Neural cell (in vitro differentiated cells): Measurements from ENCODE around the gene GSDMA. TPM values are rescaled to one million over a fixed set of nuclear protein-coding genes. Genes with fewer than 3 reads are reported as not detected.
"Not testable (repeated sequence)": the region's sequence is repeated elsewhere in the genome, so short reads cannot be mapped to it uniquely, and the experiment has no call there.

Experiments used
- H2AFZ ChIP-seq: fragments of 200-600, 300-800 bp; sonication (generic), shearing (Covaris generic); 2 replicates; pipeline ENCODE4 v1.6.0; 2014; ENCODE audit warnings: low read depth, mild to moderate bottlenecking, antibody characterized with exemption, low read length, moderate library complexity
- H3F3A ChIP-seq: fragments of 200-600 bp; shearing (Covaris generic); 2 replicates; pipeline ENCODE4 v1.6.1; 2016; ENCODE audit warnings: mild to moderate bottlenecking, moderate library complexity, mixed read lengths, antibody characterized with exemption, low read length; ENCODE audit not compliant: insufficient read depth, poor library complexity, severe bottlenecking
- H3K27ac ChIP-seq: fragments of 200-600, 300-800 bp; sonication (generic), shearing (Covaris generic); 2 replicates; pipeline ENCODE4 v1.5.1; 2014; ENCODE audit warnings: mild to moderate bottlenecking, low read length, moderate library complexity
- H3K27me3 ChIP-seq: fragments of 300-800, 200-600 bp; sonication (generic), shearing (Covaris generic); 2 replicates; pipeline ENCODE4 v1.6.0; 2014; ENCODE audit warnings: mild to moderate bottlenecking, low read depth, low read length, moderate library complexity; ENCODE audit not compliant: insufficient read depth
- H3K36me3 ChIP-seq: fragments of 300-800, 200-600 bp; sonication (generic), shearing (Covaris generic); 2 replicates; pipeline ENCODE4 v1.5.1; 2014; ENCODE audit warnings: mild to moderate bottlenecking, antibody characterized with exemption, low read length, moderate library complexity; ENCODE audit not compliant: insufficient read depth
- H3K4me2 ChIP-seq: fragments of 300-800, 200-600 bp; sonication (generic), shearing (Covaris generic); 2 replicates; pipeline ENCODE4 v1.6.0; 2014; ENCODE audit warnings: mild to moderate bottlenecking, low read length
- H3K4me3 ChIP-seq: fragments of 300-800, 200-600 bp; sonication (generic), shearing (Covaris generic); 2 replicates; pipeline ENCODE4 v1.5.1; 2014; ENCODE audit warnings: mild to moderate bottlenecking, low read length, moderate library complexity
- H3K79me2 ChIP-seq: fragments of 200-600 bp; shearing (Covaris generic); replicated peaks from 2 replicates; pipeline ENCODE4 v1.6.0; 2014; ENCODE audit warnings: mild to moderate bottlenecking, low read length, moderate library complexity; ENCODE audit not compliant: insufficient read depth
- H3K9ac ChIP-seq: fragments of 300-800, 200-600 bp; sonication (generic), shearing (Covaris generic); 2 replicates; pipeline ENCODE4 v1.6.1; 2016; ENCODE audit warnings: mild to moderate bottlenecking, low read length, mixed read lengths
- H3K9me2 ChIP-seq: fragments of 200-600 bp; shearing (Covaris generic); 2 replicates; pipeline ENCODE4 v1.6.1; 2016; ENCODE audit warnings: mild to moderate bottlenecking, low read length, mixed read lengths; ENCODE audit not compliant: insufficient read depth
- H3K9me3 ChIP-seq: fragments of 200-600, 300-800 bp; sonication (generic), shearing (Covaris generic); 2 replicates; pipeline ENCODE4 v1.6.1; 2016; ENCODE audit warnings: mild to moderate bottlenecking, mixed run types, low read length, moderate library complexity, mixed read lengths
- H4K20me1 ChIP-seq: fragments of 200-600 bp; shearing (Covaris generic); 2 replicates; pipeline ENCODE4 v1.6.1; 2016; ENCODE audit warnings: mild to moderate bottlenecking, mixed run types; ENCODE audit not compliant: insufficient read depth
- EP300 ChIP-seq: fragments of 450-650 bp; conservative IDR thresholded peaks from 2 replicates; pipeline ENCODE4 v1.6.1; 2014; ENCODE audit warnings: antibody characterized with exemption, mild to moderate bottlenecking, moderate library complexity; ENCODE audit not compliant: poor library complexity, severe bottlenecking
- EZH2 ChIP-seq: fragments of 200-600, 300-800 bp; shearing (Covaris generic), sonication (generic); IDR thresholded peaks from 2 replicates; pipeline ENCODE4 v1.6.1; 2014; ENCODE audit warnings: antibody characterized with exemption, low read length, borderline replicate concordance, mild to moderate bottlenecking; ENCODE audit not compliant: insufficient read depth, poor library complexity, severe bottlenecking
- MXI1 ChIP-seq: fragments of 450-650 bp; conservative IDR thresholded peaks from 2 replicates; pipeline ENCODE4 v1.6.1; 2014; ENCODE audit warnings: antibody characterized with exemption, mild to moderate bottlenecking; ENCODE audit not compliant: poor library complexity, severe bottlenecking
- POLR2AphosphoS5 ChIP-seq: IDR thresholded peaks from 2 replicates; pipeline ENCODE4 v1.6.1; 2012
- RAD21 ChIP-seq: fragments of 450-650 bp; conservative IDR thresholded peaks from 2 replicates; pipeline ENCODE4 v1.6.1; 2014; ENCODE audit warnings: antibody characterized with exemption, mild to moderate bottlenecking, moderate library complexity
- SMC3 ChIP-seq: fragments of 450-650 bp; conservative IDR thresholded peaks from 2 replicates; pipeline ENCODE4 v1.6.1; 2014; ENCODE audit warnings: antibody characterized with exemption, mild to moderate bottlenecking, moderate library complexity; ENCODE audit not compliant: poor library complexity
- TAF1 ChIP-seq: IDR thresholded peaks from 2 replicates; pipeline ENCODE4 v1.6.1; 2012; ENCODE audit warnings: low read depth
- polyA plus RNA-seq: library from polyadenylated mRNA; depleted of rRNA; stranded (reverse); fragments of >200 nt; gene quantifications from 2 replicates; pipeline ENCODE4 v1.2.3, GENCODE V29; 2014
- TF ChIP-seq, protein P1 (sequence below): IDR thresholded peaks from 2 replicates; pipeline ENCODE4 v1.6.1; 2012; ENCODE audit warnings: borderline replicate concordance
- TF ChIP-seq, protein P2 (sequence below): fragments of 450-650 bp; IDR thresholded peaks from 2 replicates; pipeline ENCODE4 v1.5.1; 2014; ENCODE audit warnings: antibody characterized with exemption, mild to moderate bottlenecking, moderate library complexity; ENCODE audit not compliant: poor library complexity, severe bottlenecking

Gene GSDMA
- polyA plus RNA-seq, 1 donor from 2014 or later = not detected

DNA sequence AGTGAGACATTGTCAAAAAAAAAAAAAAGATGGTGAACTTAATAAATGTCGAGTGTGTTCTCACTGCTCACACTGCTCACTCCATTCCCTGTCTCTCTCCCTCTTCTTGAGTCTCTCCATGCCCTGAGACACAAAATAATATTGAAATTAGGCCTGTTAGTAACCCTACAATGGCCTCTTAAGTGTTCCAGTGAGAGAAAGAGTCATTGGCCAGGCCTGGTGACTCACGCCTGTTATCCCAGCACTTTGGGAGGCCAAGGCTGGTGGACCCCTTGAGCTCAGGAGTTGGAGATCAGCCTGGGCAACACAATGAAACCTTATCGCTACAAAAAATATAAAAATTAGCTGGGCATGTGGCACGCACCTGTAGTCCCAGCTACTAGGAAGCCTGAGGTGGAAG lies 36.3 kb downstream of the GSDMA start:
- Histone ChIP-seq H2AFZ (no peak overlapping the region), H3K36me3 (no peaks in the 10 kb centered on the region), H3K9me2 (no peaks in the 10 kb centered on the region), H3K9ac (no peak overlapping the region), H4K20me1 (no peaks in the 10 kb centered on the region), H3K27ac (no peak overlapping the region), H3K4me2 (no peak overlapping the region), H3K4me3 (no peak overlapping the region), H3F3A (no peaks in the 10 kb centered on the region), H3K27me3 (no peaks in the 10 kb centered on the region), H3K79me2 (no peaks in the 10 kb centered on the region), H3K9me3 (no peaks in the 10 kb centered on the region)
- TF ChIP-seq, protein P1, sequence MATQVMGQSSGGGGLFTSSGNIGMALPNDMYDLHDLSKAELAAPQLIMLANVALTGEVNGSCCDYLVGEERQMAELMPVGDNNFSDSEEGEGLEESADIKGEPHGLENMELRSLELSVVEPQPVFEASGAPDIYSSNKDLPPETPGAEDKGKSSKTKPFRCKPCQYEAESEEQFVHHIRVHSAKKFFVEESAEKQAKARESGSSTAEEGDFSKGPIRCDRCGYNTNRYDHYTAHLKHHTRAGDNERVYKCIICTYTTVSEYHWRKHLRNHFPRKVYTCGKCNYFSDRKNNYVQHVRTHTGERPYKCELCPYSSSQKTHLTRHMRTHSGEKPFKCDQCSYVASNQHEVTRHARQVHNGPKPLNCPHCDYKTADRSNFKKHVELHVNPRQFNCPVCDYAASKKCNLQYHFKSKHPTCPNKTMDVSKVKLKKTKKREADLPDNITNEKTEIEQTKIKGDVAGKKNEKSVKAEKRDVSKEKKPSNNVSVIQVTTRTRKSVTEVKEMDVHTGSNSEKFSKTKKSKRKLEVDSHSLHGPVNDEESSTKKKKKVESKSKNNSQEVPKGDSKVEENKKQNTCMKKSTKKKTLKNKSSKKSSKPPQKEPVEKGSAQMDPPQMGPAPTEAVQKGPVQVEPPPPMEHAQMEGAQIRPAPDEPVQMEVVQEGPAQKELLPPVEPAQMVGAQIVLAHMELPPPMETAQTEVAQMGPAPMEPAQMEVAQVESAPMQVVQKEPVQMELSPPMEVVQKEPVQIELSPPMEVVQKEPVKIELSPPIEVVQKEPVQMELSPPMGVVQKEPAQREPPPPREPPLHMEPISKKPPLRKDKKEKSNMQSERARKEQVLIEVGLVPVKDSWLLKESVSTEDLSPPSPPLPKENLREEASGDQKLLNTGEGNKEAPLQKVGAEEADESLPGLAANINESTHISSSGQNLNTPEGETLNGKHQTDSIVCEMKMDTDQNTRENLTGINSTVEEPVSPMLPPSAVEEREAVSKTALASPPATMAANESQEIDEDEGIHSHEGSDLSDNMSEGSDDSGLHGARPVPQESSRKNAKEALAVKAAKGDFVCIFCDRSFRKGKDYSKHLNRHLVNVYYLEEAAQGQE = no peak
- TF ChIP-seq MXI1 (no peak), RAD21 (no peak), POLR2AphosphoS5 (no peak), SMC3 (no peak), EP300 (no peak), TAF1 (no peak), EZH2 (no peak)
- TF ChIP-seq, protein P2, sequence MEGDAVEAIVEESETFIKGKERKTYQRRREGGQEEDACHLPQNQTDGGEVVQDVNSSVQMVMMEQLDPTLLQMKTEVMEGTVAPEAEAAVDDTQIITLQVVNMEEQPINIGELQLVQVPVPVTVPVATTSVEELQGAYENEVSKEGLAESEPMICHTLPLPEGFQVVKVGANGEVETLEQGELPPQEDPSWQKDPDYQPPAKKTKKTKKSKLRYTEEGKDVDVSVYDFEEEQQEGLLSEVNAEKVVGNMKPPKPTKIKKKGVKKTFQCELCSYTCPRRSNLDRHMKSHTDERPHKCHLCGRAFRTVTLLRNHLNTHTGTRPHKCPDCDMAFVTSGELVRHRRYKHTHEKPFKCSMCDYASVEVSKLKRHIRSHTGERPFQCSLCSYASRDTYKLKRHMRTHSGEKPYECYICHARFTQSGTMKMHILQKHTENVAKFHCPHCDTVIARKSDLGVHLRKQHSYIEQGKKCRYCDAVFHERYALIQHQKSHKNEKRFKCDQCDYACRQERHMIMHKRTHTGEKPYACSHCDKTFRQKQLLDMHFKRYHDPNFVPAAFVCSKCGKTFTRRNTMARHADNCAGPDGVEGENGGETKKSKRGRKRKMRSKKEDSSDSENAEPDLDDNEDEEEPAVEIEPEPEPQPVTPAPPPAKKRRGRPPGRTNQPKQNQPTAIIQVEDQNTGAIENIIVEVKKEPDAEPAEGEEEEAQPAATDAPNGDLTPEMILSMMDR = no peak

DNA sequence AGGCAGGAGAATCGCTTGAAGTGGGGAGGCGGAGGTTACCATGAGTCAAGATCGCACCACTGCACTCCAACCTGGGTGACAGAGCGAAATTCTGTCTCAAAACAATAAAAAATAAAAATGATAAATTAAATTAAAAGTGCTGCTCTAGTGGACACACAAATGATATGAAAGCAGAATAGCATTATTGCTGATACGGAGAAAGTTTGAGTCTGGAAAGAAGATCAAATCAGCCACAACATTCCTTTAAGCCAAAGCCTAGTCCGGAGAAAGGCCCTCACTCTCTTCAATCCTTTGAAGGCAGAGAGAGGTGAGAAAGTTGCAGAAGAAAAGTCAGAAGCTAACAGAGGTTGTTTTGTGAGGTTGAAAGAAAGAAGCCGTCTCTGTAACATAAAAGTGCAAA lies 37.4 kb downstream of the GSDMA start:
- no peaks in the 10 kb centered on the region for H3F3A ChIP-seq
- H3K9me2 ChIP-seq = no peaks in the 10 kb centered on the region
- H2AFZ ChIP-seq = no peak overlapping the region
- no peaks in the 10 kb centered on the region for H3K9me3 ChIP-seq
- no peaks in the 10 kb centered on the region for H3K27me3 ChIP-seq
- no peak overlapping the region for H3K27ac ChIP-seq
- no peak overlapping the region for H3K9ac ChIP-seq
- H3K4me3 ChIP-seq = no peak overlapping the region
- H3K79me2 ChIP-seq = no peaks in the 10 kb centered on the region
- no peaks in the 10 kb centered on the region for H4K20me1 ChIP-seq
- no peaks in the 10 kb centered on the region for H3K36me3 ChIP-seq
- no peak for TF ChIP-seq RAD21
- TF ChIP-seq, protein P2 = no peak
- no peak for TF ChIP-seq POLR2AphosphoS5
- no peak overlapping the region for H3K4me2 ChIP-seq

DNA sequence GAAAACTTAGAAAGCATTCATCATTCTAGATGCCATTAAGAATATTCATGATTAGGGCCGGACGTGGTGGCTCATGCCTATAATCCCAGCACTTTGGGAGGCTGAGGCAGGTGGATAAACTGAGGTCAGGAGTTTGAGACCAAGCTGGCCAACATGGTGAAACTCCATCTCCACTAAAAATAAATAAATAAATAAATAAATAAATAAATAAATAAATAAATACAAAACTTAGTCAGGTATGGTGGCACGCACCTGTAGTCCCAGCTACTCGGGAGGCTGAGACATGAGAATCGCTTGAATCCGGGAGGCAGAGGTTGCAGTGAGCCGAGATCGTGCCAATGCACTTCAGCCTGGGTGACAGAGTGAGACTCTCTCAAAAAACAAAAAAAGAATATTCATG lies 38.5 kb downstream of the GSDMA start:
- not testable (repeated sequence) for H3K79me2 ChIP-seq, H3K27ac ChIP-seq, H3K4me3 ChIP-seq, H3K9me3 ChIP-seq, H3K36me3 ChIP-seq, H3K9ac ChIP-seq, H4K20me1 ChIP-seq, H3K27me3 ChIP-seq, H3K4me2 ChIP-seq, H2AFZ ChIP-seq, H3K9me2 ChIP-seq, H3F3A ChIP-seq
